Fibroblast of the conjunctiva (primary cell): ENCODE results near the gene SNX18.

ENCODE experiments used
- DNase-seq: peaks from one replicate; pipeline ENCODE4 v3.0.0-alpha.2; 2010; ENCODE audit warnings: low read depth

Gene SNX18

DNA sequence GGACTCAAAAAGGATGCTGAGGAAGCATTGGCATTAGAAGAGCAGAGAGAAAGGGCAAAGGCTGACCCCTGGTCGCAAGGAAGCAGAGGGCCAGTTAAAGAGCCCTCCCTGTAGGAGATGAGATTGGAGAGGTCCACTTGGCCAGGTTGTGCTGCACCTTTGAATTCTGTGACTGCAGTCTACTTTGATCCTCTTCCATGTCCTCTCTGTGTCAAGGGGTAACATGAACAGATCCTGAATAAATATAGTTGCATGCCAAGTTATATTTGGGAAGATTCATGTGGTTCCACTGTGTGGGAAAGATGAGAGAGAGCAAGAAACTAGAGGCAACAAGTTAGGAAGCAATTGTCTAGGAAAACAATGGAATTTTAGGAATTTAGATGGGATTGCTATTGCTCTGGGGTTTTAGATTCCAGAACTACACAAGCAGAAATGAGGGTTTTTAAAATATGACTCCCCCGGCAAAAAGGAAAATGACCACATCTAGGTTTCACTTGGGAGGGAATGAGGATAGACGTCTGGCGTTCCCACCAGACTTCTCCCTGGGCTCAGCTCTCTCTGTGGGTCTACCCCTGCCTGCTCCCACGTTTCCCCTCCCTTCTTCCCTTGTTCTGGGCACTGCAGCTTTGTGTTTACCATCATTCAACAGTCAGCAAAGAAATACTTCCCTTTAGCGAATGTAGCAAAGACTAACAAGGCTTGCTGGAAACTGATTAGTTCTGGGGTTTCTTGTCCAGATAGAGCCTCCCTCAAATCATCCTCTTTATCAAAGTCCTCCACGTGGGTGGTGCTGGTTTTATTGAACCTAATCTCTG, 63.6 kb downstream of the SNX18 start:
- no peak for DNase-seq

DNA sequence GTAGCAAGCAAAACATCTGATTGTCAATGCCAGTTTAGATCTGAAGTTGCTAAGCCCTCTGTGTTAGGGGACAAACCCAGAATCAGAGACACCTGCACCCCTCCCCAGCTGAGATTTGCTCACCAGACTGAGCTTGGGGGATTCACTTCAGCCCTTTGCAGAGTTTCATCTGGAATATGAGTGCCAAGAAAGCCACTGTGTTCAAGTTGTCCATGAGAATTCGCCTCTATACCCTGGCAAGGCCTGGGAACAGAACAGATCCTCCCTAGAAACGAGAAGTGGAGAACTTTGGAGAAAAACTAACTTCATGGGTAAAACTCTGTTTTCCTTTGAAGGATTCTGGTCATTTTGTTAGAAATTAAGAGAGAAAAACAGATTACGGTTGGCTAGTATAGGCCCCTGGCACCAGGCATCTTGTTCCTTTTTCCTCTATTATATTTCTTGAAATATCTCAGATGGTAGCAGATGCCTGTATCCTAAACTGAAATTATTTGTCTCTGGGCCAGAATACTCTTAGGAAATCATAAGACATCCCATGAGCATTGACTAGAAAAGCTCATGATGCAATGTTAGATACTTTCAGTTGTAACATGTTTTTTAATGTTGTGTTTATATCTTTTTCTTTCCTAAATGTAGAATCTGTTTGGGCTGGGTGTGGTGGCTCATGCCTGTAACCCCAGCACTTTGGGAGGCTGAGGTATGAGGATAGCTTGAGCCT, 64.4 kb downstream of the SNX18 start:
- DNase-seq, result peak; percentile 61

DNA sequence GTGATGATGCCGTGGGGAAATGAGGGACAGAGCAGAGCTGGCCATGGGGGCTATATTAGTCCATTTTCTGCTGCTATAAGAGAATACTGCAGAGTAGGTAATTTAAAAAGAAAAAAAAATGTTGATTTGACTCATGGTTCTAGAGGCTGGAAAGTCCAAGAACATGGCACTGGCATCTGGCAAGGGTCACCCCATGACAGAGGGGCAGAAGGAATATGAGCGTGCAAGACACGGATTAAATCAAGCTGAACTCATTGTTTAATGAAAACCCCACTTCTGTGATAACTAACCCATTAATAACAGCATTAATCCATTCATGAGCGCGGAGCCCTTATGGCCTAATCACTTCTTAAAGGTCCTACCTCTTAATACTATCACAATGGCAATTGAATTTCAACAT, 68.8 kb downstream of the SNX18 start:
- no peak for DNase-seq

GRCh38 chr5:54589786-54590185, 72.2 kb downstream of the SNX18 start:
- DNase-seq, result no peak

DNA sequence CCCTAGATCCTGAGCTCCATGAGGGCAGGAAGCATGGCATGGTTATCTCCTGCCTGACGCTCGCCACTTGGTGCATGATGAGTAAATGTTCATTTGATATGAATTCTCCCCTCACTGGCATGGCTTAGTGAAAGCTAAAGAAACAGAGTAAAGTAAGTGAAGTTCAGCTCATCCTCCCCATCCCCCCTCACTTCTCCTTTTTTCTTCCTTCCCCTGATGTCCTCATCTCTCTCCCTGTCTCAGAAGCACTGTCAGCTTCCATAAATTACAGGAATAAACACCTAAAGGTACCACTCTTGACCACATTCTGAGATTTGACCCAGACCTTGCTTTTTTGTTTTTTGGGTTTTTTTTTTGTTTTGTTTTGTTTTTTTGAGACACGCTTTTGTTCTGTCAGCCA, 73.3 kb downstream of the SNX18 start:
- no peak for DNase-seq

DNA sequence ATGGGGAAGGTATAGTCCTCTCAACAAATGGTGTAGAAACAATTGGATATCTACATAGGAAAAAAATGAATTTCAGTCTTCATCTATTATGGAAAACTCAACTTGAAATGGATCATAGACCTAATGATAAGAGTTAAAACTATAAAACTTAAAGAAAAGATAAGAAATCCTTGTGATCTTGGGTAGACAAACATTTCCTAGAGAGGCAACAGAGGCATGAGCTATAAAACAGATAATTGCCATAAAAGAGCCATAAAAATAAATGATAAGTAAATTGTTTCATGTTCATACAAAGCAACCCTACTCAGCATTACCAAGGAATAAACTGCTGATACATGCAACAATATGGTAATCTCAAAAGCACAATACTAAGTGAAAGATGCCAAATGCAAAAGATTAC, 76.2 kb downstream of the SNX18 start:
- no peak for DNase-seq

GRCh38 chr5:54594181-54594580, 76.6 kb downstream of the SNX18 start:
- DNase-seq, result no peak

DNA sequence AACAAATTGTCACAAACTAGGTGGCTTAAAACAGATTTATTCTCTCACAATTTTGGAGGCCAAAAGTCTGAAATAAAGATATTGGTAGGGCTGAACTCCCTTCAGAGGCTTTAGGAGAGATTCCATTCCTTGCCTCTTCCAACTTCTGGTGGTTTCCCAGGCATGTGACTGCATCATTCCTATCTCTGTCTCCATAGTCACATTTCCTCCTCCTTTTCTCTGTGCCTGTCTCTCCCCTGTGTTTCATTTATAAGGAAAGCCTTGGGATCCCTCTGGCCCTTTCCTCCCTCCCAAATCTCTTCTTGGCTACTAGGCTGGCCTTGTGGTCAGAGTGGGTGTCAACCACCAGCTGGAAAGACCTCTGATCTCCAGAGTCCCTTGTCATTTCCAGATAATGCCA, 78.2 kb downstream of the SNX18 start:
- DNase-seq, result no peak
